Non-pigmented ciliary epithelial cell (primary cell): Measurements from ENCODE around the gene ELAVL2.

Experiments
- DNase-seq: peaks from one replicate; pipeline ENCODE4 v3.0.0-alpha.2; 2010; ENCODE audit warnings: low read depth

The ELAVL2 gene

GRCh38 chr9:23769307-23769935, 56.6 kb downstream of the ELAVL2 start:
- peak; percentile 28 for DNase-seq

GRCh38 chr9:23768861-23769260, 57.2 kb downstream of the ELAVL2 start:
- DNase-seq: no peak

- no peak for DNase-seq
Observed at GRCh38 chr9:23766613-23767012, 59.4 kb downstream of the ELAVL2 start.

- DNase-seq: no peak
Observed at GRCh38 chr9:23765561-23765960, 60.5 kb downstream of the ELAVL2 start.

- DNase-seq: no peak
Observed at GRCh38 chr9:23764219-23764618, 61.8 kb downstream of the ELAVL2 start.

GRCh38 chr9:23754551-23754950, 71.5 kb downstream of the ELAVL2 start:
- no peak for DNase-seq

- no peak for DNase-seq
Observed at GRCh38 chr9:23752859-23753258, 73.2 kb downstream of the ELAVL2 start.

GRCh38 chr9:23751633-23752032, 74.4 kb downstream of the ELAVL2 start:
- DNase-seq: no peak

- no peak for DNase-seq
Observed at GRCh38 chr9:23750808-23751207, 75.2 kb downstream of the ELAVL2 start.

- no peak for DNase-seq
Observed at GRCh38 chr9:23747088-23748075, 78.7 kb downstream of the ELAVL2 start.

- no peak for DNase-seq
Observed at GRCh38 chr9:23746317-23746716, 79.7 kb downstream of the ELAVL2 start.

GRCh38 chr9:23743036-23743435, 83.0 kb downstream of the ELAVL2 start:
- no peak for DNase-seq

GRCh38 chr9:23741351-23741750, 84.7 kb downstream of the ELAVL2 start:
- no peak for DNase-seq

- no peak for DNase-seq
Observed at GRCh38 chr9:23740531-23740930, 85.5 kb downstream of the ELAVL2 start.

GRCh38 chr9:23739753-23740152, 86.3 kb downstream of the ELAVL2 start:
- DNase-seq: no peak

- no peak for DNase-seq
Observed at GRCh38 chr9:23736293-23736692, 89.7 kb downstream of the ELAVL2 start.

GRCh38 chr9:23733495-23734078, 92.5 kb downstream of the ELAVL2 start:
- DNase-seq: no peak

GRCh38 chr9:23731353-23731752, 94.7 kb downstream of the ELAVL2 start:
- DNase-seq: no peak

- no peak for DNase-seq
Observed at GRCh38 chr9:23730364-23730763, 95.7 kb downstream of the ELAVL2 start.

GRCh38 chr9:23728736-23729135, 97.3 kb downstream of the ELAVL2 start:
- no peak for DNase-seq

GRCh38 chr9:23725279-23725946, 100.6 kb downstream of the ELAVL2 start:
- DNase-seq: no peak

- no peak for DNase-seq
Observed at GRCh38 chr9:23723672-23724071, 102.4 kb downstream of the ELAVL2 start.
